Stimulated activated CD4-positive, alpha-beta T cell treated with anti-CD3 and anti-CD28 coated beads, Interleukin-12 subunit alpha, Interleukin-12 subunit beta, amount 100 ng/mL, for 48 hours (primary cell): Measurements from ENCODE around the gene CETP.
A peak's percentile ranks its signal among the peaks of the same experiment; 100 is the strongest.

ENCODE experiments used
- DNase-seq, 3 donors: peaks; one replicate each; pipeline ENCODE4 v3.0.0-alpha.2; 2020; ENCODE audit warnings: low read depth in 2 of 3, low spot score in 1 of 3

The CETP gene

DNA sequence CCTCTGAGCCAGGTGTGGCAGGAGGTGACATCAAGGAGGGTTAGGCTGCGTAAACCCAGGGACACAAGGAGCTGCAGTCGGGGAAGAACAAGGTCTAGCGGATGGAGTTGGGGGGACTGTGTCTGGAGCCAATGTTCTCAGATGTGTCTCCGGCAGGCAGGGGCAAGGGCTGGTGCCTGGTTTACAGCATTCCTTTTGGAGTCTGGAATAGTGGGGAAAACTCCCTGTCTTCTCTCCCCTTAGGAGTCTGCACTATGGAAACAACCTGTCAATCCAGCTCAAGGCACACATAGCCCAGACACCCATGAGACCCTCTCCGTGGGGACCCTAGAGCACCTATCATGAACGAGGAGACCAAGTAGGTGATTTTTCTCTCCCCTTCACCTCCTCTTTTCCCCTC is 55.1 kb downstream of the CETP start:
- DNase-seq, result no peak

- no peak for DNase-seq
Measured at GRCh38 chr16:57017251-57017650, 55.5 kb downstream of the CETP start.

DNA sequence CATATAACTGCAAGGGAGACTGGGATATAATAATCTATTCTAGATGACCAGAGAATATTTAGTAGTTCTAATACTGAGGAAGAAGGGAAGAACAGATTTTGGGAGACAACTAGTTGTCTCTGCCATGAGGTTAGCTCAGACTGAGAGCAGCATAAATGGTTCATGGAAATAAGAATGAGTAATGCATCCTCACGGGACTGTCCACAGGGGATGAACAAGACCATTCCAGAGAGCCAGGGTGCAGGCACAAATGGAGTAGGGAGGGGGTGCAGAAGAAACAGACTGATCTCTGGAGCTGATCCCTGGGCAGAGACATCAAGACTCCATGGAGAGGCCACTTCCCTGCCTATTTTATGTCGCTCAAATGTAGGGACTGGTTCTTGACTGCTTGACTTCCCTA is 58.0 kb downstream of the CETP start:
- no peak for DNase-seq

DNA sequence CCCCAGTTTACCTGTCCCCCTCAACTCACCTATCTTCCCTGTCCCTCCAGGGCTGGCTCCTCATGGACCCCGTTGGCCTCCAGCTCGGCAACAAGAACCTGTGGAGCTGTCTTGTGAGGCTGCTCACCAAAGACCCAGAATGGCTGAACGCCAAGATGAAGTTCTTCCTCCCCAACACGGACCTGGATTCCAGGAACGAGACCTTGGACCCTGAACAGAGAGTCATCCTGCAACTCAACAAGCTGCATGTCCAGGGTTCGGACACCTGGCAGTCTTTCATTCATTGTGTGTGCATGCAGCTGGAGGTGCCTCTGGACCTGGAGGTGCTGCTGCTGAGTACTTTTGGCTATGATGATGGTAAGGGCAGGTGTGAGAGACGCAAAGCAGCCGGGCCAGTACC is 58.9 kb downstream of the CETP start:
- DNase-seq, result no peak

DNA sequence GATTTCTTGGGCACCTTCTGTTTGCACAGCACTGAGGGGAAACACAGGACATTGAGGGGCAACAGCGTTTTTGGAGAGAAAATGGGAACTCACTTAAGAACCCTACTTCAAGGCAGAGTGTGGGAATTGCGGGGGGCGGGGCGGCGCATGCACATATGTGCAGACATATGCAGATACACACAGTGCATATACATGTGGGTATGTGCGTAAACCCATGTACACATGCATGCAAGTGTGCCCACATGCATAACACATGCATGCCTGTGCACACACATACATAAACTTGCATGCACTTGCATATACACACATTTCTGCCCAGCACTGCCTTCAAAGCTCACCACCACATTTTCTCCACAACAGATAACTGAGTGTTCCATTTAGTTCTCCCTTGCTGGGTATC is 60.0 kb downstream of the CETP start:
- no peak for DNase-seq

DNA sequence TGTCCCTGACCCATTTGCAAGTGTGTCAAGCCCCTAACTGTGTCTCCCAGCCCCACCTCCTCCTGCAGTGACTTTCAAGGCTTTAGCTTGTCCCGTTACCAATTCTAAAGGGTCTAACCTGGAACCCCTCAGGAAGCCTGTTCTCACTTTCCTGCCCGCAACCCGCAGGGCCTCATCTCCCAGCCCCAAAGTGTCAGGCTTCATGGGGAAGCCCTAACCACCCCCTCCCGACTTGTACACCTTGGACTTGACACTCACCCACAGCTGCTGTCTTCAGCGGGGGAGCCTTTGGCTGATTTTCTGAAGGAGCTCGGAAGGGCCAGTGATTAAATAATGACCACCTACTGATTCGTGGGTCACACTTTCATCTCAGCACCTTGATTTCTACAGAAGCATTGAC is 60.7 kb downstream of the CETP start:
- DNase-seq, result no peak

GRCh38 chr16:57023541-57024249 is 61.9 kb downstream of the CETP start:
- DNase-seq, result peak; percentile 27 to 55 (median 46)

DNA sequence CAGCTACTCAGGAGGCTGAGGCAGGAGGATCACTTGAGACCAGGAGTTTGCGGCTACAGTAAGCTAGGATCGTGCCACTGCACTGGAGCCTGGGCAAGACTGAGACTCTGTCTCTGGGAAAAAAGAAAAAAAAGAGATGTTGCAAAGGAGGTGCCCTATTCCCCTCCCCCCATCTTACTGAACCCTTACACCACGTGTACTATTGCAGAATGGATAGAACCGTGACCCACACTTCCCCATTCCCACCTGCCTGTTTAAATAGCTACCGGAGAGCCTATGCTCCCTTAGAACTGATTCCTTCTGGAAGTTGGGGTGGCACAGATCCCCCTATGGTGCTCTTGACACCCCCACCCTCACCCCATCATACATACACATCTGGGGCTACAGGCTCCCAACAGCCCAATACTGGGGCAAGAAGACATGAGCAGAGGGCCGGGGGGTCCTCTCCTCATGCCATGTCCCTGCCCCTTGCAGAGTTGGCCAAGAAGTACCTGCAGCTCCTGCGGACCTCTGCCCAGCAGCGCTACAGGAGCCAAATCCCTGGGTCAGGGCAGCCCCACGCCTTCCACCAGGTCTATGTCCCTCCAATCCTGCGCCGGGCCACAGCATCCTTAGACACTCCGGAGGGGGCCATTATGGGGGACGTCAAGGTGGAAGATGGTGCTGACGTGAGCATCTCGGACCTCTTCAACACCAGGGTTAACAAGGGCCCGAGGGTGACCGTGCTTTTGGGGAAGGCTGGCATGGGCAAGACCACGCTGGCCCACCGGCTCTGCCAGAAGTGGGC is 63.3 kb downstream of the CETP start:
- no peak for DNase-seq

- DNase-seq, result no peak
Measured at GRCh38 chr16:57025941-57026777, 64.4 kb downstream of the CETP start.

- no peak for DNase-seq
Measured at GRCh38 chr16:57026778-57027062, 65.0 kb downstream of the CETP start.

DNA sequence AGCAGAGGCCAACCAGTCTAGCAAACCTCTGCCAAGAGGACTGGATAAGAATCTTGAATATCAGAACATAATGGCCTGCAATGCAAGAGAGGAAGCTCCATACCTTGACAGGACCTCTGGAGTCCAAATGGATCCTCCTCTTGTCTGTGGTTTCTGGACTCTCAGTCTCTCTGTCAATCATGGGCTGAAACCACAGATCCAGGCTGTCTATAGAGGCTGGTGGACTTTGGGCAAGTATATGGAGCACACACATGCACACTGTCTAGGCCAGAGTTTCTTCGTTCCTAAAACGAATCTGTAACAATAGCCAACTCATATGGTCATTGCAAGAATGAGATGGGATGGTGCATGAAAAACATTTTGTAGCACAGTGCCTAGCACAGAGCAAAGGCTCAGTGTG is 65.3 kb downstream of the CETP start:
- DNase-seq, result no peak

DNA sequence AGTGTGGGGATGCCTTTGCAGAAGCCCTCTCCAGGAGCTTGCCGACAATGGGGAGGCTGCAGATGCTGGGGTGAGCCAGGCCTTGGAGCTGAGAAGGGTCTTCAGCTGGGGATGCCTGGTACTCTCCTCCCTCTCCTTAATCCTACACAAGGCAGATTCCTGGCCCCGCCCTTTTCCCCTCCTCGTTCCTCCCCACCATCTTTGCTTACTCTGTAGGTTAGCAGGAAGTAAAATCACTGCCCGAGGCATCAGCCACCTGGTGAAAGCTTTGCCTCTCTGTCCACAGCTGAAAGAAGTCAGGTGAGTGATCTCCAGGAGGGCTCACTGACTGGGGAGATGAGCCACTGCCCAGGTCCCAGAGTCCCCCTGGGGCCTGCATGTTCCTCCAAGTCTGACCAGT is 66.3 kb downstream of the CETP start:
- DNase-seq, result no peak

GRCh38 chr16:57029161-57030160 is 67.7 kb downstream of the CETP start:
- DNase-seq, result no peak

DNA sequence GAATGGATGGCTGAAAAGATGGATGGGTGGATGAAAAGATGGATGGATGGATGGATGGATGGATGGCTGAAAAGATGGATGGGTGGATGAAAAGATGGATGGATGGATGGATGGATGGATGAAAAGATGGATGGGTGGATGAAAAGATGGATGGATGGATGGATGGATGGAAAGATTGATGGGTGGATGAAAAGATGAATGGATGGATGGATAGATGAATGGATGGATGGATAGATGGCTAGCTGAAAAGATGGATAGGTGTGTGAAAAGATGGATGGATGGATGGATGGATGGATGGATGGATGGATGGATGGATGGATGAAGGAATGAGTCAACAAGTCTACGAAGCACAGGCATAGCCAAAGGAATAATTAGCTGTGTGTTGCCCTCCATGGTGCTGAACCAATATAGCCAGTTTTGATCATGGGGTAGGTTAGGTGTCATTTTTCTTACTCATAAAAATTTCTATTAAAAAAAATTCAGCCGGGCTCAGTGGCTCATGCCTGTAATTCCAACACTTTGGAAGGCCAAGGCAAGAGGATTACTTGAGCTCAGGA is 68.7 kb downstream of the CETP start:
- DNase-seq, result no peak

DNA sequence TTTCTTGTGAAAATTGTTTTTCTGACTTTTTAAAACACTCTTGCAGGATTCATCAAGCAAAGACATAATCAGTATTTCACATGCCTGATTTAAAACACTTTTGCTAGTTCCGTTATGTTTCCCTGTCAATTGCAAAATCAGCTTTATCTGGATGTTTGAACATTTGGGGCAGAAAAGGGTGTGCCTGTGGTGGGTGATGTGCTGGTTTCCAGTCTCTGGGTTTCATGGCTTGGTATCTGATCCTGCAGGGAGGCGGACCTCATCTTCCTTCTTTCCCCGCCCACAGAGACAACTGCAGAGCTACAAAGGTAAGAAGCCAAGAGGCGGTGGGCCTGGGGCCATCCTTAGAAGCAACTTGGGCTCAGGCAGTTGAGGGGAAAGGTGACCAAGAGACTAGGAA is 69.4 kb downstream of the CETP start:
- DNase-seq, result no peak

DNA sequence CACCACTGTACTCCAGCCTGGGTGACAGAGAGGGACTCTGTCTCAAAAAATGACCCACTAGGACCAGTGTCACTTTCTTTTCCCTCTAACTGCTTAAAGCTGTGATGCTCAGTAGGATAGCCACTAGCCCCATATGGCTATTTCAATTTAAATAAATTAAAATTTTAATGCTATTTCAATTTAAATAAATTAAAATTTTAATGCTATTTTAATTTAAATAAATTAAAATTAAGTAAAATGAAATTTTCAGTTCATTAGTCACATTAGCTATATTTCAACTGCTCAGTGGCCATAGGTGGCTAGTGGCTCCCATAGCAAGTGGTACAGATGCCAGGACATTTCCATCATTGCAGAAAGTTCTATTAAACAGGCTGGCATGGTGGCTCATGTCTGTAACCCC is 70.6 kb downstream of the CETP start:
- DNase-seq, result no peak

GRCh38 chr16:57032931-57033330 is 71.2 kb downstream of the CETP start:
- no peak for DNase-seq
